A673 (cell line): Measurements from ENCODE around the gene NFATC1. TPM values are rescaled to one million over a fixed set of nuclear protein-coding genes. Genes with fewer than 3 reads are reported as not detected.

ENCODE experiments used
- BruUV-seq: library from RNA; stranded (reverse); fragments of 400-500 nt; replicated peaks from 2 replicates; lab custom pipeline; 2021; lab: Mats Ljungman, UMichigan
- CTCF ChIA-PET: fragments of 300-600 bp; sonication (Branson Sonifier 250); formaldehyde crosslinking; loops from one replicate; lab custom pipeline; 2022; ENCODE audit warnings: antibody characterized with exemption; lab: Charles Lee
- POLR2A ChIA-PET: fragments of 300-600 bp; sonication (Branson Sonifier 250); formaldehyde crosslinking; loops from one replicate; lab custom pipeline; 2022; ENCODE audit warnings: antibody characterized with exemption; ENCODE audit not compliant: low non-redundant PET; lab: Charles Lee
- DNase-seq: peaks from one replicate; pipeline ENCODE4 v3.0.0-alpha.2; 2015; ENCODE audit warnings: low spot score
- H3K27ac ChIP-seq: fragments of 200-600 bp; sonication (generic); 2 replicates; pipeline ENCODE4 v1.5.1; 2016; ENCODE audit warnings: mixed run types, low read depth, mild to moderate bottlenecking, mixed read lengths, antibody characterized with exemption, low read length; ENCODE audit not compliant: poor library complexity, severe bottlenecking
- H3K27me3 ChIP-seq: fragments of 200-600 bp; sonication (generic); replicated peaks from 2 replicates; pipeline ENCODE4 v1.6.1; 2017; ENCODE audit warnings: mixed run types, low read depth, mild to moderate bottlenecking, mixed read lengths, antibody characterized with exemption, low read length; ENCODE audit not compliant: insufficient read depth, poor library complexity
- H3K36me3 ChIP-seq: fragments of 200-600 bp; sonication (generic); 2 replicates; pipeline ENCODE4 v1.6.1; 2016; ENCODE audit warnings: mixed run types, mild to moderate bottlenecking, mixed read lengths, antibody characterized with exemption, low read length; ENCODE audit not compliant: insufficient read depth, poor library complexity, severe bottlenecking
- H3K4me1 ChIP-seq: fragments of 200-600 bp; sonication (generic); 2 replicates; pipeline ENCODE4 v1.6.1; 2017; ENCODE audit warnings: mixed run types, mild to moderate bottlenecking, mixed read lengths, antibody characterized with exemption, low read length; ENCODE audit not compliant: insufficient read depth, poor library complexity, severe bottlenecking
- H3K4me3 ChIP-seq: fragments of 200-600 bp; sonication (generic); 2 replicates; pipeline ENCODE4 v1.5.1; 2016; ENCODE audit warnings: low read depth, mixed run types, mild to moderate bottlenecking, mixed read lengths, low read length; ENCODE audit not compliant: poor library complexity, severe bottlenecking
- H3K9me3 ChIP-seq: fragments of 200-600 bp; sonication (generic); 2 replicates; pipeline ENCODE4 v1.6.1; 2016; ENCODE audit warnings: mixed run types, low read depth, mild to moderate bottlenecking, mixed read lengths, antibody characterized with exemption, low read length; ENCODE audit not compliant: poor library complexity, severe bottlenecking
- EZH2 ChIP-seq: fragments of 200-600 bp; sonication (generic); IDR thresholded peaks from 2 replicates; pipeline ENCODE4 v1.6.1; 2017; ENCODE audit warnings: borderline replicate concordance, low read depth, mild to moderate bottlenecking, mixed read lengths, antibody characterized with exemption, low read length; ENCODE audit not compliant: poor library complexity, severe bottlenecking
- intact Hi-C: fragments of 100-400 bp; cut with micrococcal nuclease; formaldehyde crosslinking; loops from one replicate; pipeline ENCODE4 v1.10.0; 2022; ENCODE audit not compliant: unreplicated experiment
- total RNA-seq: library from RNA; stranded (reverse); gene quantifications from 2 replicates; pipeline ENCODE4 v1.2.3, GENCODE V29; 2021
- TF ChIP-seq, protein P1 (sequence below): fragments of 300-800, 200-600 bp; sonication (generic); conservative IDR thresholded peaks from 2 replicates; pipeline ENCODE4 v1.5.1; 2017; ENCODE audit warnings: low read depth, mild to moderate bottlenecking, antibody characterized with exemption, low read length, moderate library complexity, mixed read lengths

Gene NFATC1
- total RNA-seq, 1 experiment from 2014 or later, result 10.4 TPM

DNA sequence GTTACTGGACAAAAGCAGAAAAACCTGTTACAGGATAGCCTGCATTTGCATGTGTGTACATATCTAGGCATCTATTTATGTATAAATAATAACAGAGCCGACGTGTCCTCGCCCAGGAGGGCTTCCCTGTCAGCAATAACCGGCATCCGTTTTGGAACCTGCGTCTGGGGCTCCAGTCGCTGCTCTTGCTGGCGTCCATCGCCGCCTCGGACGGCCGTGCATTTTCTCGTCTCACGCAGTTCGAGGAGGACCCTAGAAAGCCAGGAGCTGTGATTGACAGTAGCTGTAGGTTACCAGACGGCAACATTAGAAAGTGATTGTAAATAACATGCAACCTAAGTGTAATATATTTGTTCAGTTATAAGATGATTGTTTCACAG is 132.6 kb downstream of the NFATC1 start:
- Histone ChIP-seq H3K4me3 (no peak overlapping the region), H3K27me3 (no peaks in the 10 kb centered on the region), H3K4me1 (peaks cover 9% of the 10 kb centered on the region), H3K36me3 (no peaks in the 10 kb centered on the region), H3K27ac (no peak overlapping the region), H3K9me3 (no peaks in the 10 kb centered on the region)
- no peak for DNase-seq
- BruUV-seq, result no TSS peak
- TF ChIP-seq, protein P1, sequence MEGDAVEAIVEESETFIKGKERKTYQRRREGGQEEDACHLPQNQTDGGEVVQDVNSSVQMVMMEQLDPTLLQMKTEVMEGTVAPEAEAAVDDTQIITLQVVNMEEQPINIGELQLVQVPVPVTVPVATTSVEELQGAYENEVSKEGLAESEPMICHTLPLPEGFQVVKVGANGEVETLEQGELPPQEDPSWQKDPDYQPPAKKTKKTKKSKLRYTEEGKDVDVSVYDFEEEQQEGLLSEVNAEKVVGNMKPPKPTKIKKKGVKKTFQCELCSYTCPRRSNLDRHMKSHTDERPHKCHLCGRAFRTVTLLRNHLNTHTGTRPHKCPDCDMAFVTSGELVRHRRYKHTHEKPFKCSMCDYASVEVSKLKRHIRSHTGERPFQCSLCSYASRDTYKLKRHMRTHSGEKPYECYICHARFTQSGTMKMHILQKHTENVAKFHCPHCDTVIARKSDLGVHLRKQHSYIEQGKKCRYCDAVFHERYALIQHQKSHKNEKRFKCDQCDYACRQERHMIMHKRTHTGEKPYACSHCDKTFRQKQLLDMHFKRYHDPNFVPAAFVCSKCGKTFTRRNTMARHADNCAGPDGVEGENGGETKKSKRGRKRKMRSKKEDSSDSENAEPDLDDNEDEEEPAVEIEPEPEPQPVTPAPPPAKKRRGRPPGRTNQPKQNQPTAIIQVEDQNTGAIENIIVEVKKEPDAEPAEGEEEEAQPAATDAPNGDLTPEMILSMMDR, result no peak
- TF ChIP-seq EZH2, result no peak
- intact Hi-C loops, result loop anchor here (1.0 to 5.0 kb wide), 2 partner anchors 114 to 149 kb away; no protein-coding TSS in a partner anchor
- ChIA-PET POLR2A (no interaction called here), CTCF (no interaction called here)

DNA sequence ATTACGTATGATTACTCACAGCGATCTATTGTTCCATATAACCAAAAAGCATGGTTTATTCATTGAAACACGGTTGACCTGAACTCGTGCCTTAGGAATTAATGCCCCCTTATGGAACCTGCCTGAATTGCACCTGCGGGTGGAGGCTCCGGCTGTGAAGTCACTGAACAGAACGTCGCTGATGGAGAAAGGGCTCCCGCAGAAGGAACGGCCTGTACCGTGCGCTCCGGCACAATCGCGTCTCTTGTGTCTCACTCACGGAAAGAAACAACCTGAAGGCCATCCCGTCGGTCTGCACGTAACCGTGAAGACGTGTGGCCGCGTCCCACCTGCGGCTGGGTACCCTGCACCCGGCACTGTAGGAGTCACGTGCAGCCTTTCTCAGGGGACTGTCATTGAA is 133.1 kb downstream of the NFATC1 start:
- no TSS peak for BruUV-seq
- DNase-seq, result peak; percentile 74

DNA sequence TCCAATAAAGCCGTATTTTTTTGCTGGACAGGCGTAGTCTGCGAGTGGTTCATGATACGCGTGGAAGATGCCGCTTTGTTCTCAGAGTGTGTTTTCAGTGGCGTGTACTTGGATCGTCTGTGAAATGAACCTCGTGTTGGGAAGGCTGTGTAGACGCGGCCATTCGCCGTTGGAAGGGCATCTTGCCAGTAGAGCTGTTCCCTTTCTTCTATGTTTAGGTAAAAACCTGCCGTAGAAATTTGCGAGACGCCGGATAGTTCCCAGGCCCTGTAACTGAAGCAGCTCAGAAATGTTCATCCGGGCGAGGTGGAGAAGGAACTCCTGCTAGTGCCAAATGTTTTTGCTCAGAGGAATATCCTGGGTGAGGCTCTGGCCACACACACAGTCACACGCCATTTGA is 133.6 kb downstream of the NFATC1 start:
- BruUV-seq, result no TSS peak
- no peaks in the 10 kb centered on the region for H3K27me3 ChIP-seq
- H3K9me3 ChIP-seq, result no peaks in the 10 kb centered on the region
- H3K36me3 ChIP-seq, result no peaks in the 10 kb centered on the region
- intact Hi-C loops, result loop anchor here (5.0 kb wide), 1 partner anchor 113 kb away; no protein-coding TSS in a partner anchor
- no peak overlapping the region for H3K4me3 ChIP-seq
- ChIA-PET CTCF (interaction anchor here (1.2 kb wide), 1 partner anchor 149 kb away, joined by 3 read pairs; no protein-coding TSS in a partner anchor), POLR2A (no interaction called here)
- H3K4me1 ChIP-seq, result peaks cover 9% of the 10 kb centered on the region
- no peak for DNase-seq
- H3K27ac ChIP-seq, result no peak overlapping the region
- TF ChIP-seq EZH2, result no peak
- TF ChIP-seq, protein P1, result no peak

More for the DNA sequence above, 133.1 kb downstream of the NFATC1 start:
- Histone ChIP-seq H3K4me1 (peaks cover 9% of the 10 kb centered on the region), H3K9me3 (no peaks in the 10 kb centered on the region), H3K27ac (no peak overlapping the region), H3K27me3 (no peaks in the 10 kb centered on the region), H3K36me3 (no peaks in the 10 kb centered on the region), H3K4me3 (no peak overlapping the region)
- intact Hi-C loops, result loop anchor here (1.0 to 5.0 kb wide), 2 partner anchors 113 to 150 kb away; no protein-coding TSS in a partner anchor
- POLR2A ChIA-PET, result no interaction called here
- TF ChIP-seq EZH2, result no peak
- TF ChIP-seq, protein P1, result peak; percentile 87
- CTCF ChIA-PET, result no interaction called here
